Measurements from ENCODE around the gene IL17RB. TPM values are rescaled to one million over a fixed set of nuclear protein-coding genes. Genes with fewer than 3 reads are reported as not detected.

Gene IL17RB
- total and polyA plus RNA-seq, 2 donors (not counting 1 experiment from before 2014, with no cell fraction given): 0.07 to 0.32 TPM

DNA sequence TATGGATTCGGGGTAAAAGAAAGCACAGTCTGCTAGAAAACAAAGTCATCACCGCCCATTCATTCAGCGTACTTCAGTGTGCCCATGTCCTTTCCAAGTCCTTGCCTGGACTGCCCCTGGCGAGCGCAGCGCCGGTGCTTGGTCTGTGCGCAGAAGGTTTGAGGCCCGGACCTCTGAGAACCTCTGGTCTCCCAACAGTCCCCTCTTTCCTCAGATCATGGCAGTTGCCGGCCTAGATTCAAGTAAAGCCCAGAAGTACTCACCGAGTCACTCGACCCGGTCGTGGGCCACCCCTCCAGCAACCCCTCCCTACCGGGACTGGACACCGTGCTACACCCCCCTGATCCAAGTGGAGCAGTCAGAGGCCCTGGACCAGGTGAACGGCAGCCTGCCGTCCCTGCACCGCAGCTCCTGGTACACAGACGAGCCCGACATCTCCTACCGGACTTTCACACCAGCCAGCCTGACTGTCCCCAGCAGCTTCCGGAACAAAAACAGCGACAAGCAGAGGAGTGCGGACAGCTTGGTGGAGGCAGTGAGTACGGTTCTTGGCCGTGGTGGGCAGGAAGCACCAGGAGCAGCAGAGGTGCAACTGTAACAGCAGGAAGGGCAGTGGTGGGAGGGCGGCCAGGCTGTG, 36.5 kb upstream of the IL17RB start:
- no peak overlapping the region for H3K4me2 ChIP-seq (replicated peaks; ENCODE audit: low read depth, low read length, poor library complexity, severe bottlenecking)
- intact Hi-C loops (cut with micrococcal nuclease): no loop called here
- TF ChIP-seq EZH2 (IDR thresholded peaks at IDR 0.05; ENCODE audit: borderline replicate concordance, insufficient read depth, low read depth, low read length, poor library complexity, severe bottlenecking): no peak
- TF ChIP-seq, protein P1, sequence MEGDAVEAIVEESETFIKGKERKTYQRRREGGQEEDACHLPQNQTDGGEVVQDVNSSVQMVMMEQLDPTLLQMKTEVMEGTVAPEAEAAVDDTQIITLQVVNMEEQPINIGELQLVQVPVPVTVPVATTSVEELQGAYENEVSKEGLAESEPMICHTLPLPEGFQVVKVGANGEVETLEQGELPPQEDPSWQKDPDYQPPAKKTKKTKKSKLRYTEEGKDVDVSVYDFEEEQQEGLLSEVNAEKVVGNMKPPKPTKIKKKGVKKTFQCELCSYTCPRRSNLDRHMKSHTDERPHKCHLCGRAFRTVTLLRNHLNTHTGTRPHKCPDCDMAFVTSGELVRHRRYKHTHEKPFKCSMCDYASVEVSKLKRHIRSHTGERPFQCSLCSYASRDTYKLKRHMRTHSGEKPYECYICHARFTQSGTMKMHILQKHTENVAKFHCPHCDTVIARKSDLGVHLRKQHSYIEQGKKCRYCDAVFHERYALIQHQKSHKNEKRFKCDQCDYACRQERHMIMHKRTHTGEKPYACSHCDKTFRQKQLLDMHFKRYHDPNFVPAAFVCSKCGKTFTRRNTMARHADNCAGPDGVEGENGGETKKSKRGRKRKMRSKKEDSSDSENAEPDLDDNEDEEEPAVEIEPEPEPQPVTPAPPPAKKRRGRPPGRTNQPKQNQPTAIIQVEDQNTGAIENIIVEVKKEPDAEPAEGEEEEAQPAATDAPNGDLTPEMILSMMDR (IDR thresholded peaks at IDR 0.05): no peak
- no peak overlapping the region for H2AFZ ChIP-seq (ENCODE audit: insufficient read depth, low read depth, low read length, poor library complexity, severe bottlenecking)
- H3K9ac ChIP-seq (ENCODE audit: low read length): no peak overlapping the region
- H3K4me3 ChIP-seq (ENCODE audit: control extremely low read depth in 1 of 5, extremely low read depth in 1 of 5, insufficient read depth in 1 of 5, low read depth in 2 of 5, low read length in 4 of 5): no peak overlapping the region
- no peaks in the 10 kb centered on the region for H3K9me3 ChIP-seq (ENCODE audit: control extremely low read depth in 1 of 3, control insufficient read depth in 2 of 3, insufficient read depth in 1 of 3, low read length in 2 of 3)
- Mint-ChIP-seq H3K4me1 (no peaks in the 10 kb centered on the region), H3K9me3 (ENCODE audit: insufficient read depth) (no peaks in the 10 kb centered on the region), H3K4me3 (no peak overlapping the region), H3K27ac (no peak overlapping the region), H3K27me3 (peaks cover 2% of the 10 kb centered on the region)
- ChIA-PET CTCF (no interaction called here), POLR2A (no interaction called here)
- H4K20me1 ChIP-seq (ENCODE audit: control insufficient read depth, insufficient read depth, low read length, poor library complexity, severe bottlenecking): no peaks in the 10 kb centered on the region
- H3K27ac ChIP-seq (ENCODE audit: low read length in 2 of 2): no peak overlapping the region
- no peaks in the 10 kb centered on the region for H3K36me3 ChIP-seq (replicated peaks in 1 of 2; ENCODE audit: control extremely low read depth in 1 of 2, control insufficient read depth in 1 of 2, extremely low read depth in 1 of 2, insufficient read depth in 2 of 2, low read length in 1 of 2)
- ATAC-seq (ENCODE audit: low read depth) (no peak), DNase-seq (no peak)
- WGBS (ENCODE audit: insufficient coverage): 95% methylated on average over 28 of the region's 28 CpGs
- no peaks in the 10 kb centered on the region for H3K27me3 ChIP-seq (replicated peaks in 1 of 4; ENCODE audit: control extremely low read depth in 1 of 4, control insufficient read depth in 3 of 4, insufficient read depth in 4 of 4, low read length in 3 of 4)
- no peaks in the 10 kb centered on the region for H3K79me2 ChIP-seq (ENCODE audit: control insufficient read depth, insufficient read depth, low read length)
- H3K4me1 ChIP-seq (ENCODE audit: control insufficient read depth in 2 of 2, insufficient read depth in 2 of 2, low read length in 2 of 2): no peaks in the 10 kb centered on the region

DNA sequence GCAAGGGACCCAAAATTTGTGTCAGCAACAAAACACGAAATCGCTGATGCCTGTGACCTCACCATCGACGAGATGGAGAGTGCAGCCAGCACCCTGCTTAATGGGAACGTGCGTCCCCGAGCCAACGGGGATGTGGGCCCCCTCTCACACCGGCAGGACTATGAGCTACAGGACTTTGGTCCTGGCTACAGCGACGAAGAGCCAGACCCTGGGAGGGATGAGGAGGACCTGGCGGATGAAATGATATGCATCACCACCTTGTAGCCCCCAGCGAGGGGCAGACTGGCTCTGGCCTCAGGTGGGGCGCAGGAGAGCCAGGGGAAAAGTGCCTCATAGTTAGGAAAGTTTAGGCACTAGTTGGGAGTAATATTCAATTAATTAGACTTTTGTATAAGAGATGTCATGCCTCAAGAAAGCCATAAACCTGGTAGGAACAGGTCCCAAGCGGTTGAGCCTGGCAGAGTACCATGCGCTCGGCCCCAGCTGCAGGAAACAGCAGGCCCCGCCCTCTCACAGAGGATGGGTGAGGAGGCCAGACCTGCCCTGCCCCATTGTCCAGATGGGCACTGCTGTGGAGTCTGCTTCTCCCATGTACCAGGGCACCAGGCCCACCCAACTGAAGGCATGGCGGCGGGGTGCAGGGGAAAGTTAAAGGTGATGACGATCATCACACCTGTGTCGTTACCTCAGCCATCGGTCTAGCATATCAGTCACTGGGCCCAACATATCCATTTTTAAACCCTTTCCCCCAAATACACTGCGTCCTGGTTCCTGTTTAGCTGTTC, 35.0 kb upstream of the IL17RB start:
- H3K4me3 Mint-ChIP-seq: no peak overlapping the region
- H3K4me1 ChIP-seq (ENCODE audit: control insufficient read depth in 2 of 2, insufficient read depth in 2 of 2, low read length in 2 of 2): no peaks in the 10 kb centered on the region
- peaks cover 2% of the 10 kb centered on the region for H3K27me3 Mint-ChIP-seq
- H3K4me1 Mint-ChIP-seq: no peaks in the 10 kb centered on the region
- H3K27ac Mint-ChIP-seq: no peak overlapping the region
- DNase-seq (no peak), ATAC-seq (ENCODE audit: low read depth) (no peak)
- no peaks in the 10 kb centered on the region for H3K27me3 ChIP-seq (replicated peaks in 1 of 4; ENCODE audit: control extremely low read depth in 1 of 4, control insufficient read depth in 3 of 4, insufficient read depth in 4 of 4, low read length in 3 of 4)
- 96% methylated on average over 18 of the region's 24 CpGs for WGBS (ENCODE audit: insufficient coverage)
- intact Hi-C loops (cut with micrococcal nuclease): no loop called here
- H3K9me3 ChIP-seq (ENCODE audit: control extremely low read depth in 1 of 3, control insufficient read depth in 2 of 3, insufficient read depth in 1 of 3, low read length in 2 of 3): no peaks in the 10 kb centered on the region
- H3K79me2 ChIP-seq (ENCODE audit: control insufficient read depth, insufficient read depth, low read length): no peaks in the 10 kb centered on the region
- H3K4me2 ChIP-seq (replicated peaks; ENCODE audit: low read depth, low read length, poor library complexity, severe bottlenecking): no peak overlapping the region
- H3K9me3 Mint-ChIP-seq (ENCODE audit: insufficient read depth): no peaks in the 10 kb centered on the region
- CTCF ChIA-PET: no interaction called here
- H3K4me3 ChIP-seq (ENCODE audit: control extremely low read depth in 1 of 5, extremely low read depth in 1 of 5, insufficient read depth in 1 of 5, low read depth in 2 of 5, low read length in 4 of 5): no peak overlapping the region
- POLR2A ChIA-PET: no interaction called here
- H3K36me3 ChIP-seq (replicated peaks in 1 of 2; ENCODE audit: control extremely low read depth in 1 of 2, control insufficient read depth in 1 of 2, extremely low read depth in 1 of 2, insufficient read depth in 2 of 2, low read length in 1 of 2): no peaks in the 10 kb centered on the region
- no peak overlapping the region for H3K27ac ChIP-seq (ENCODE audit: low read length in 2 of 2)
- no peaks in the 10 kb centered on the region for H4K20me1 ChIP-seq (ENCODE audit: control insufficient read depth, insufficient read depth, low read length, poor library complexity, severe bottlenecking)
- TF ChIP-seq EZH2 (IDR thresholded peaks at IDR 0.05; ENCODE audit: borderline replicate concordance, insufficient read depth, low read depth, low read length, poor library complexity, severe bottlenecking): no peak
- TF ChIP-seq, protein P1 (IDR thresholded peaks at IDR 0.05): no peak
- H3K9ac ChIP-seq (ENCODE audit: low read length): no peak overlapping the region
- H2AFZ ChIP-seq (ENCODE audit: insufficient read depth, low read depth, low read length, poor library complexity, severe bottlenecking): no peak overlapping the region

Measured in B cell (primary cell).